HG03439 (cell line): ENCODE data around the gene SPATA13.

Experiments used
- ATAC-seq: cut with Tn5 transposase; IDR thresholded peaks from one replicate; pipeline ENCODE4 v1.9.1; 2021; ENCODE audit warnings: mild to moderate bottlenecking, moderate library complexity; ENCODE audit not compliant: unreplicated experiment

SPATA13 gene

DNA sequence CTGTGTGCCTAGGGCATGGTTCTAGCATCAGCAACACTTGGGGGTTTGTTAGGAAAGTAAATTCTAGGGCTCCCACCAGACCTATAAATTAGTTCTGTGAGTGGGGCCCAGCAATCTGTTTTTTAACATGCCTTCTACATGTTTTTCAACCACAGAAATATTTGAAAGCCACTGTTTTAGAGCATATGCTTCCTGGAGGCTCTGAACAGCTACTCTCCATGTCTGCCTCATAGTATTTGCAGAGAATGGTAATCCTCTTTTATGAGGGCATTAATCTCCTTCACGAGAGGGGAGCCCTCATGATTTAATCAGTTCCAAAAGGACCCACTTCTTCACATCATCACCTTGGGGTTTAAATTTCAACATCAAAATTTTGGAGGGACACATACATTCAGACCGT, 6.0 kb downstream of the SPATA13 start:
- ATAC-seq, result no peak

DNA sequence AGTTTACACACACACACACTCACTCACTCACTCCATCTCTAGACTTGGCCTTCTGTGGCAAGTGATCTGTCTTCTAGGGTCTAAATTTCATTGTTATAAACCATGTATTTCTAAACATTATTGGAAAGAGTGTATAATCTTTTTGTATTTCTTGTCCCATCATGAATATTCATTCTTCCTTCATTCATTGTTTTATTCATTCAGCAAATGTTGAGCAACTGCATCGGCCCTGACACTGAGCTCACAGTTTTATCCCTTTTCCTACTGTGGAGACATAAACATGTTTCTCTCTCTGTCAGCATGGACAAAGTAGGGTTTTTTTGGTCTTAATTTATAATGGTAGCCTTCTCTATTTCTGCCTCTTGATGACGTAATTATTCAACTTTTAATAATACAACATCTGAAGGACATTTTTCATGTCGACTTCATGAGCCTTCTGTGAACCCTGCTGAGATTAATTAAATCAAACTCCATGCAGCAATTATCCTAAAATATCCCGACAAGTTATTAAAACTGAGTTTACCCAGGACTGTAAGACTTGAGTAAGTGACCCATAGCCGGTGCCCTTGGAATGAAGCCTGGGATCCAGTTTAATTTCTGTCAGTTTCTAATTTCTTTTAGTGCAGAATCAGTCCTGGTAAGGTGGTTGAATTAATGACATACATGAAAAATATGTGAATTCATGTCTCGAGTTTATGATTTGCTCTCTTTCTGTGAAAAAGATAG, 7.3 kb downstream of the SPATA13 start:
- no peak for ATAC-seq

DNA sequence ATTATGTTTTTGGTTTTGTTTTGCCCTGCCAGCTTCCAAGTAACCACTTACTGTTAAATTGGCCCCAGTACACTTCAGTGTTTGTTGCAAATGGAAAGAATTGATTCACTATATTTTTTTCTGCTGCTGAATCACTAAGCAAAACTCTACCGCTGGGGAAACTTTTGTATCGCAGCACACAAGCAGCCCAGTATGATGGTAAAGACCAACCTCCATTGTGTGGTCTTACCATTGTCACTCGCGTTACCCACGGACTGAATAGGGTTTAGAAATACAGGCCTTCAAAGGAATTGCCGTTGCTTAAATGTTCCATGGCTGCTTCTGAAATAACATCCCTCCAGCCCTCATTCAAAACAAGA, 7.9 kb downstream of the SPATA13 start:
- ATAC-seq, result no peak

DNA sequence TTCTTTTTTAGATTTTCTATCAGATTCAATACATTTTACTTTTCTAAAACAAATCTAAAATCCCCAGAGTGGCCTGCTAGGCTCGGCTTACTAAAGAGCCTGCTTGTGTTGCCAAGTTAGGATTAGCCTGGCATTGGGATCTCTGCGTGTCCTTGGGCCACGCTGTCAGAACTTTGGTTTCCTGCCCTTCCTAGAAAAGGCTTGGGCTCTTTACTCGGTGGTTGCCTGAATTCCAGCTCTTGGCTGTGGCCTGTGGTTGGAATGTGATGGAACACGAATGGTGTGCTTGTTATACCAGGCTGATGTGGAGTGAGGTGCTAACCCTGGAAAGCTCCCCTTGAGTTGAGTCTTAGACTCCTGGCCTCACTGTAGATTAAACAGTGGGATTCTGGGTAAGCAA, 8.5 kb downstream of the SPATA13 start:
- ATAC-seq, result no peak

DNA sequence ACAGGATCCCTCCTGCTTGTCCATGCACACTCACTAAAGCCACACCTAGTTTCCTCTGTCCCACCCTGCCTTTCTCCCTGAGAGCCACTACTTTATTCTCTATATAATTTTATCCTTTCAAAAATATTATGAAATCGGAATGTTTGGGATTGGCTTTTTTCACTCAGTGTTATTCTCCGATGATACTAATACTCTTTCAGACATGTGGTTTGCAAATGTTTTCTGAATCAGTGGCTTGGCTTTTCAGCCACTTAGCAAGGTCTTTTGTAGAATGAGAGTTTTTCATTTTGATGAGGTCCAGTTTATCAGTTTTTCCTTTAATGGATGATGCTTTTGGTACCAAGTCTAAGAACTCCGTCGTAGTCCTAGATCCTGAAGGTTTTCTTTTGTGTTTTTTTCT, 11.6 kb downstream of the SPATA13 start:
- ATAC-seq, result no peak

DNA sequence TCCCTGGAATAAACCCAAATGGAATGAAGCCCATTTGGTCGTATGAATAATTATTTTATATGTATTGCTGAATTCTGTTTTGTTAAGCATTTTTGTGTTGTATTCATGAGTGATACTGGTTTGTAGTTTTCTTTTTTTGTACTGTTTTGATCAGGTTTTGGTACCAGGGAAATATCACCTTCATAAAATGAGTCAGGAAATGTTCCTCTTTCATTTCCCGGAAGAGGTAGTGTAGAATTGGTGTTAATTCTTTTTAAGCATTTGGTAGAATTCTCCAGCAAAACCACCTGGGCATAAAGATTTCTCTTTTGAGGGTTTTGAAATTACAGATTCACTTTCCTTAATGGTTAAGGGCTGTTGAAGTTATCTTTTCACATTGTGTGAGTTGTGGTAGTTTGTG, 13.3 kb downstream of the SPATA13 start:
- ATAC-seq, result no peak

DNA sequence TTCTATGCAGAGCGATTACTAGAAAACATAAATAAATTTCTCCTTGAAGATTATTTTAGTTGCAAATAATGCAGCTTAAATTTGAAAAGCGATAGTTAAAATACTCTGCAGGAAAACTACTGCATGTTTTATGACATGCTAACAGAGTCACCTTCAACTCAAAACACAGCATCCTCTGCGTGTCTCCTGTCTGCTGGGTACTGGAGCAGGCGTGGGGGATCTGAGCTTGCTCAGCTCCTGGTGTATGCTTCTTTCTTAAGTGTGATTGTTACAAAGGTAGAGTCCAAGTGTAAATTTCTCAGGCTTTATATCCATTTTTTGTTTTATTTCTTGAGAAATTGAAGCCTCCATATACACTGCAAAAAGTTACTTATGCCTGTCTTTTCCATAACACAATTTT, 15.3 kb downstream of the SPATA13 start:
- ATAC-seq, result no peak

DNA sequence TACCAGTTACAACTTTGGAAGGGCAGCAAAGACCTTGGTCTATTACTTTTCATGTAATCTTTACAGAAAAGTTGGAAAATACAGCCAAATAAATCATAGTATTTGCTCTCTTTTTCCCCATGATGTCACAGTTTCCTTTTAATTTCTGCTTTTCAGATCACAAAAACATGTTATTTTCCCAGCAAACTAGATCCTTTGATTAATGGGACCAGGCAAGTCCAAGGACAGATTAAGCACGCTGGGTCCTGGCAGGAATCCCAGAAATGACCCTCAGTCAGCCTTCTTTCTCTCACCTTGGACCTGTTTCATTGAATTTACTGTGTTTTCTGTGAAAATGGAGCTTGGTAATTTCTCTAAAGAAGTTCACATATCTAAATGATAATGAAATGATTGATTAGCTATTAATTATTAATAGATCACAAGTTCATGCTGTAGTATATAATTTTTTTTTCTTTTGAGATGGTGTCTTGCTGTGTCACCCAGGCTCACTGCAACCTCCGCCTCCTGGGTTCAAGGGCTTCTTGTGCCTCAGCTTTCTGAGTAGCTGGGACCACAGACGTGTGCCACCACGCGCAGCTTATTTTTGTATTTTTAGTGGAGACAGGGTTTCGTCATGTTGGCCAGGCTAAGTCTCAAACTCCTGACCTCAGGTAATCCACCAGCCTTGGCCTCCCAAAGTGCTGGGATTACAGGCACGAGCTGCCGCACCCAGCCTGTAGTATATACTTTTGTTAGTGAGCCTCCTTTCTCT, 16.0 kb downstream of the SPATA13 start:
- no peak for ATAC-seq

DNA sequence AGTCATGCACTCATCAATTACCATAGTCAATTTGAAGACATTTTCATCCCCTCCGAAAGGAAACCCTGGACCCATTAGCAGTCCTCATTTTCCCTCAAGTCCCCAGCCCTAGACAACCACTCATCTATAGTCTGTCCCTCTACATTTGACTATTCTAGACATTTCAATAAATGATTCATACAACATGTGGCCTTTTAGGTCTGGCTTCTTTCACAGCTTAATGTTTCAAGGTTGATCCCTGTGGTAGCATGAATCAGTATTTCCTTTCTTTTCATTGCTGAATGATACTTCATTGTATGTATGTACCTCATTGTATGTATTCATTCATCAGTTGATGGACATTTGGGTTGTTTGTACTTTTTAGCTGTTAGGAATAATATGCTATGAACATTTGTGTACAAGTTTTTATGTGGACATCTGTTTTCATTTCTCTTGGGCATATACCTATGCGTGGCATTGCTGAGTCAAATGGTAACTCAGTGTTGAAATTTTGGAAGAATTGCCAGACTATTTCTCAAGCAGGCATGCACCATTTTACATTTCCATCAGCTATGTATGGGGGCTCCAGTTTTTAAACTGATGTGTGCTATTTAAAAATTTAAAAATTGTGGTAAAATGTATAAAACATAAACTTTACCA, 18.4 kb downstream of the SPATA13 start:
- ATAC-seq, result no peak

DNA sequence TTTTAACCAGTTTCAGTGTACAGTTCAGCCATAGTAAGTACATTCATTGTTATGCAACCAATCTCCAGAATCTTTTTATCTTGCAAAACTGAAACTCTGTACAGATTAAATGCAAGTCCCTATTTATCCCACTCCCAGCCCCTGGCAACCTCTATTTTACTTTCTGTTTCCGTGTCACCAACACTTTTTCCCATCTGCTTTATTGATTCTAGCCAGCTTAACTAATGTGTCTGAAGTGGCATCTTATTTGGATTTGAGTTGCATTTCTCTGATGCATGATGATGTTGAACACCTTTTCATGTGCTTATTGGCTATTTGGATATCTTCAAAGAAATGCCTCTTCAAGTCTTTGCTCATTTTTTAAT, 18.9 kb downstream of the SPATA13 start:
- no peak for ATAC-seq

DNA sequence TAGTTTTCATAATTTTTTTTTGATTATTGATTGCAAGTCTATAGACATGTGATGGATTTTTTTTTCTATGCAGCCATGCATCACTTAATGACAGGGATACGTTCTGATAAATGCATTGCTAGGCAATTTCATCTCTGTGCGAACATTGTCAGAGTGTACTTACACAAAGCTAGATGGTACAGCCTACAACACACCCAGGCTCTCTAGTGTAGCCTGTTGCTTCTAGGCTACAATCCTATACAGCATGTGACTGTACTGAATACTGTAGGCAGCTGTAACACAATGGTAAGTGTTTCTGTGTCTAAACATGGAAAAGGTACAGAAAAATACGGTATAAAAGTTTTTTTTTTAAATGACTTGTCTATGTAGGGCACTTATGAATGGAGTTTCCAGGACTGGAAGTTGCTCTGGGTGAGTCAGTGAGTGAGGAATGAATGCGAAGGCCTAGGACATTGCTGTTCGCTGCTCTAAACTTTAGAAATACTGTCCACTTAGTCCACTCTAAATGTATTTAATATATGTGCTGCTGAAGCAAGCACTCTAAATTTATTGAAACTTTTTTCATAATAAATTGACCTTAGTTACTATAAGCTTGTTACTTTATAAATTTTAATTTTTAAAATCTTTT, 20.3 kb downstream of the SPATA13 start:
- ATAC-seq, result no peak

DNA sequence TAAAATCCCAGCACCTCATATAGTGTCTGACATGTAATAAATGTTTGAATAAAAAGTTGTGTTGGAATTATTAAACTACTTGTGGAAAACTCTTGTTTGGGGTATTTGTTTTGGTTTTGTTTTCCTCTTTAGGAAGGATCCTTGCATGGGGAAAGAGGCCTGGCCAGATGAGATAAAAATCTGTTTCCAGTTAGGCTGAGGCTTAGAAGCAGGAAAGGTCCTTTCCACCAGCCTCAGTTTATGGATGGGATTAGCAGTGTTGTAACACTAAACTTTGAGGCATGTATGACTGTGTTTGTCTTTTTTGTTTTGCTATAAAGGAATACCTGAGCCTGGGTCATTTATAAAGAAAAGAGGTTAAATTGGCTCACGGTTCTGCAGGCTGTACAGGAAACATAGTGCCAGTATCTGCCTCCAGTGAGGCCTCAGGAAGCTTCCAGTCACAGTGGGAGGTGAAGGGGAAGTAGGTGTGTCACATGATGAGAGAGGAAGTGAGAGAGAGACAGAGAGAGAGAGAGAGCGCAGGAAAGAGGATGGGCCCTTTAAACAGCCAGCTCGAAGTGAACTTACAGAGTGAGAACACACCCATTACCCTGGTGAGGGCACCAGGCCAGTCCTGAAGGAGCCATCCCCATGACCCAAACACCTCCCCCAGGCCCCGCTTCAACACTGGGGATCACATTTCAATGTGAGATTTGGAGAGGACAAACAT, 21.6 kb downstream of the SPATA13 start:
- ATAC-seq, result no peak

DNA sequence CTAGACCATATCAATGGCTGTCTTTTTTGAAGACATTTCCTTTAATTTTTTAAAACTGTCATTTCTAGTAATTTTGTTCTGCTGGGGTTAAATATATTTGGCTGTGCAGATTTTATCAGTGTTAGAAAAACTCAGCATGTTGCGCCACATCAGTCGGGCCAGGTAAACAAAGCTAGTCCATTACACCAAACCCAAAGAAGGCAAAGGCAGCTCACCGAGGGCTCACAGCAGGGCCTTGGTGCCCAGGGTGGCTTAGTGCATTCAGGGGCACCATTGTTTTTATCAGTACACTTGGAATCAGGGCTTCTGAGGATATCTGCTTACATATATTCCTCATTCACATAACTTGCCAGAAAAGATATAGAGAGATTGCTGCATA, 22.2 kb downstream of the SPATA13 start:
- no peak for ATAC-seq

DNA sequence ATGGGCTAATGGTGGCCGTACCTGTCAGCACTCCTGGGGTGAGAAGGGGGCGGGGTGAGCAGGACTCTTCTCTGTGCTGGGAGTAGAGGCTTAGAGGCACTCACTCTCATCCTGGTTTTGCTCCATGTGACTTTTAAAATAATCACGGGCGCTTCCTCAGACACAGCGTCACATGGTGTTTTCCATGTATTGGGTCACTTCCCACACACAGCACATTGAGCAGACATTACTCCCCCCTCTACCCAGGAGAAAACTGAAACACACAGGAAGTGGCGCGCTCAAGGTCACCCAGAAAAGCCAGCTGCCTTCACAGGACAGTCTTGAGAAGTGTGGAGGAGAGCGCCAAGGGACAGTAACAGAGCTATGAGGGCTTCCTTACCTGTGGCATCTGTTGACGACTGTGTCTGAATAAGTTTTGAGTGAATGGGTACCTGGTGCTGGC, 23.2 kb downstream of the SPATA13 start:
- ATAC-seq, result no peak

DNA sequence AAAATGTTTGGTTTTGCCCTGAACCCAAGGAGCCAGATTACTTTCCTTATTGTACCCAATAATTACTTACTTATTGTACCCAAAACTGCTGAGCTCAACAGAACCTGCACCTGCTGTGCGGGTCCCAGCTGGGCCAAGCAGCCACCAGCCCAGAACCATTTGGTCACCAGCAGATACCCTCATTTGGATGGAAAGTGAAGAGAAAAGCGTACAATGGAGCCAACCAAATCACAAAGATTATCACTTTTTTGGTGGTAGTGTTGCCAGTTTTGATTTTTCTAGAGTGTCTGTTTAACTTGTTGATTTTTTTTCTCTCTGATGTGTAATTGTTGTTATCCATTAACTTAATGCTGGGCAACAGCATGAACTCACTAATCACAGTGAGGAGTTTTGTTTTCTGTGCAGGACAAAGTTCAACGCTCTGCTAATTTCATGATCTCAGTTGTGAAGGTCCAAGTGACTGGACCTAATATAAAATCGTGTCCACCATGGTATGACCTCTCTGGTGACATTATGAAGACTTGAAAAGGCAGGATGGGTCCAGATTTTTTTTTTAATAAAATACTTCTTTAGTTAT, 23.8 kb downstream of the SPATA13 start:
- ATAC-seq, result no peak

DNA sequence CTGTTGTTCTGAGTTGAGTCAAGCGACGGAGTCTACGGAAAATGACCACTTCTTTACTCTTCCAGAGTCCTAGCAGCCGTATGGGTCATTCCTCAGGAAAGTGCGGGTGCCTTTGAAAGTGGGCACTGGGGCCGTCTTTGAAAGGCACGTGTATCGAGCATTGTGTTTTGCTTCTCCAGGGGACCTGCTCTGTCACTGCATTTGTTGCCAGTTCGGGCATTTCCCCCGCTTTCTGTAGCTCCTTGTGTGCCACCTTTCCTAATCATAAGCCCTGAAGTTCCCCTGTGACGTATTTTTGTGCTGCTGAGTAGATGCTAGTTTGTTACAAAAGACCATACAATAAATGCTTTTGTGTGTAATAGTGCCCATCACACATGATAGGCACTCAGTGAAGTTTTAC, 24.4 kb downstream of the SPATA13 start:
- no peak for ATAC-seq

DNA sequence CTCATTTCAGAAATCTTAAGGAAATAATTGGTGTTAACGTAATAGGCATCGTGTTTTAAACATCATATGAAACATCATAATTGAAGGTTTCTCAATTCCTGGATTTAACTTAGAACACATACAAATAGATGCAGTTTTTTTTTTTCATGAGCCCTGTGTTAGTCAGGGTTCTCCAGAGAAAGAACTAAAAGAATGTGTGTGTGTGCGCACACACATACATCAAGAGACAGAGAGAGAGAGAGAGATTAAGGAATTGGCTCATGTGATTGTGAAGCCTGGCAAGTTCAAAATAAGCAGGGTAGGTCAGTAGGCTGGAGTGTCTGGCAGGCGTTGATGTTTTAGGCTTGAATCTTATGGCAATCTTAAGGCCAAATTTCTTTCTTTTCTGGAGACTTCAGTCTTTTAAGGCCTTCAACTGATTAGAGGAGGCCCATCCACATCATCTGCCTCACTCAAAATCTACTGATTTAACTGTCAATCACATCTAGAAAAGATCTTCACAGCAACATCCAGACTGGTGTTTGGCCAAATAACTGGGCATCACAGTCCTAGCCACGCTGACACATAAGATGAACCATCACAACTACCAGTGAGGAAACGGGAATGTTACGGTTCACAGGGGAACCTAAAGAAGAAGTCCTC, 25.2 kb downstream of the SPATA13 start:
- no peak for ATAC-seq

DNA sequence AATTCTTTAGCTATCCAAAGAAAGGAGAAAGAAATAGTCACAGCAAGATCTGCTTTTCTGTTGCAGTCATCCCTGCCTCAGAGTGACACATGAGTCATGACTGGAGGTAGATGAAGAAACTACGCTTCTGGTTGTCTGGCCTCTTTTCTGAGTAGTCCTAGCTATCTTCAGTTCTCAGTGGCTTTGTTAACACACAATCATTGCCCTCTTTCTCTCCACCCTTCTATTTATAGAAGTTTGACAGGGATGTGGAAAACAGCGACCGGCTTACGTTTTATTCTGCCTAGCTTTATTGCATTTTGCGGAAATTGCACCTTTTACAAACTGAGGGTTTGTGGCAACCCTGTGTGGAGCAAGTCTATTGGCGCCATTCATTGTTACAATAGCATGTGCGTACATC, 26.7 kb downstream of the SPATA13 start:
- no peak for ATAC-seq

DNA sequence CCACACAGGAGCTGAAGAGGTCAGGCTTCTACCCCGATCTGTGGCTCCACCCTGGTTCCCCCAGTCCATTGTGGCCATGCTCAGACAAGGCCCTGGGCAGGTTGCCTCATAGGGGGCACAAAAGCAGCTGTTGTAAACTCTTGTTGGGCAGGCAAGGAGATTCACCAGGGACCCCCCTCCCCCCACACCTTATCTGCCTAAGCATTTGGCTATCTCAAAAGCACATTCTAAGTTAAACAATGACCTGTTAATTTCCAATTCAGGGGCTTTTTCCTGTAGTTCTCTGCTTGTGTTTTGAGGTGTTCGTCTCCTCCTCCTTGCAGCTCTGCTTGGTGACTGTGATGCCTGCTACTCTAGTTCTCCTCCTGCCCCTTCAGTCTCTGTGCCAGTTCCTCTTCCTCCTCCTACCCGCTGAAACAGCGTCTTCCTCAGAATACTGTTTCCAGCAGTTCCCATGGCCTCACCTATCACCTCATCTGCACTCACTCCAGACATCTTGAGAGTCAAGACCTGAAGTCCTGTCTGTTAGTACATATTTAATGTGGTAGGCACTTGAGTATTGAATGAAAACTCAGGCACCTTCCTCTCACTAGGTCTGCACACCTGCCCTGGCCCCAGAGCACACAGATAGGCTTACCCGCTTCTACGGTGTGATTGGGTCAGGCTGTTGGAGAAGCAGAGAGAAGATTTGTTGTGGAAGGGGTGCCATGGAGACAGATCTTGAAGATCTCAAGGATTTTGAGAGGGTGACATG, 31.7 kb downstream of the SPATA13 start:
- no peak for ATAC-seq

DNA sequence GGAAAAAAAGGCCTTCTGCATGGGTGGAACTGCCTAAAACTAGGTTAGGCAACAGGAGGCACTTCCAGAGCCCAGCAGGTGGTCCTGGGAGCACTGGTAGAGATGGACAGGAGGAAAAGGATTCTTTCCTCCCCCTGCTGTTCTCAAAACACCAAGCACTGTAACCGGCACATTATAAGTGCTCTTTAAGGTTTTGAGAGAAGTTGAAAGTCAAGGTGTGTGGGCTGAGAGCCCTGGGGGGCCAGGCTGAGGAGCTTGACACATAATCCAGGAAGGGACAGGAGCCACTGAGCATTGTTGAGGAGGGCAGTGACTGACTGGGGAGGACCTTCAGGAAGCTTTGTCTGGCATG, 32.3 kb downstream of the SPATA13 start:
- ATAC-seq, result no peak
